GM21390 (cell line): Measurements from ENCODE around the gene ELMOD3.
"Not testable (repeated sequence)": the region's sequence is repeated elsewhere in the genome, so short reads cannot be mapped to it uniquely, and the experiment has no call there.

Experiments used
- ATAC-seq: cut with Tn5 transposase; IDR thresholded peaks from one replicate; pipeline ENCODE4 v1.9.1; 2021; ENCODE audit not compliant: unreplicated experiment

Gene ELMOD3

DNA sequence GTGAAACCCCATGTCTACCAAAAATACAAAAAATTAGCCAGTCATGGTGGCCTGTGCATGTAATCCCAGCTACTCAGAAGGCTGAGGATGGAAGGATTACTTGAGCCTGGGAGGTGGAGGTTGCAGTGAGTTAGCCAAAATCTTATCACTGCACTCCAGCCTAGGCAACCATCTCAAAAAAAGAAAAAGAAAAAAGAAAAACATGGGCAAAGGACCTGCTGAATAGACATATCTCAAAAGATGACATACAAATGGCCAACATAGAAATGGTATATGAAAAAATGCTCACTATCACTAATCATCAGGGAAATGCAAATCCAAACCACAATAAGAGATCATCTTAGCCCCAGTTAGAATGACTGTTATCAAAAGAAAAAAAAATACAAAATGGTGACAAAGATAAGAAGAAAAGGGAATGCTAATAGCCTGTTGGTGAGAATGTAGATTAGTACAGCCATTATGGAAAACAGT lies 25.4 kb upstream of the ELMOD3 start:
- no peak for ATAC-seq

DNA sequence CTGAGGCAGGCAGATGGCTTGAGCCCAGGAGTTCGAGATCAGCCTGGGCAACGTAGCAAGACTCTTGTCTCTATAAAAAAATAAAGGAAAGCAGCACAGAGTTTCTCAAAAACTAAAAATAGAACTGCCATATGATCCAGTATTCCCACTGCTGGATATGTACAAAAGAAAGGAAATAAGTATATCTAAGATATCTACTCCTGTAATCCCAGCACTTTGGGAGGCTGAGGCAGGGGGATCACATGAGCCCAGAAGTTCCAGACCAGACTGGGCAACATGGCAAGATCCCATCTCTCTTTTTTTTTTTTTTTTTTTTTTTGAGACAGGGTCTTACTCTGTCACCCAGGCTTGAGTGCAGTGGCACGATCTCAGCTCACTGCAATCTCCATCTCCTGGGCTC lies 24.9 kb upstream of the ELMOD3 start:
- not testable (repeated sequence) for ATAC-seq

DNA sequence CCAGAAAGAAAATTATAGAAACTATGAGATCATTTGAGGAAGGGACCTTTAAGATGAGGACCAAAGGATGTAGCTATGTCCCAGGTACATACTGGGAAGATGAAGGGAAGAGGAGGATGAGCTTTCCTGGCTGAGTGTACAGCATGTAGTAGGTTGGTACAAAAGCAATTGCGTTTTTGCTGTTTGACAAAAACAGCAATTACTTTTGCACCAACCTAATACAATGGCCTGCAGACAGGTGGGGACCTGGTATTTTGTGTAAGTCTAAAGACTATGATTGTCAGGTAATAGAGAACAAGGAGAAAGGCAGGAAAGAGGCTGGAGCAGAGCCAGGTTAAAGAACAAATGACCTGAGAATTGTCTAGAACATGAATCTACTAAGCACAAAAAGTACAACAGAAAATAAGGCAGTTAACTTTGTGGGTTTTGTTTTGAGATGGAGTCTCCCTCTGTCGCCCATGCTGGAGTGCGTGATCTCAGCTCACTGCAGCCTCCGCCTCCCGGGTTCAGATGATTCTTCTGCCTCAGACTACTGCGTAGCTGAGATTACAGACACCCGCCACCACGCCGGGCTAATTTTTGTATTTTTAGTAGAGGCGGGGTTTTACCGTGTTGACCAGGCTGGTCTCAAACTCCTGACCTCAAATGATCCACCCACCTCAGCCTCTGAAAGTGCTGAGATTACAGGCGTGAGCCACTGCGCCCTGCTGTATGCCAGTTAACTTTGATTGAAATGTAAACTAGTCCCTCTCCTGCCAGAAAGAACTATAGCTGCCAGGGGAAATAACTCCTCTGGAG lies 23.5 kb upstream of the ELMOD3 start:
- ATAC-seq = no peak

DNA sequence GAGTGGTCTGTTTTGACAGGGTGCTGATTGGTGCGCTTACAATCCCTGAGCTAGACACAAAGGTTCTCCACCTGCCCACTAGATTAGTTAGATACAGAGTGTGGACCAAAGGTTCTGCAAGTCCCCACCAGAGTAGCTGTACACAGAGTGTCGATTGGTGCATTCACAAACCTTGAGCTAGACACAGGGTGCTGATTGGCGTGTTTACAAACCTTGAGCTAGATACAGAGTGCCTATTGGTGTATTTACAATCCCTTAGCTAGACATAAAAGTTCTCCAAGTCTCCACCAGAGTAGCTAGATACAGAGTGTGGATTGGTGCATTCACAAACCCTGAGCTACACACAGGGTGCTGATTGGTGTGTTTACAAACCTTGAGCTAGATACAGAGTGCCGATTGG lies 20.7 kb upstream of the ELMOD3 start:
- not testable (repeated sequence) for ATAC-seq

DNA sequence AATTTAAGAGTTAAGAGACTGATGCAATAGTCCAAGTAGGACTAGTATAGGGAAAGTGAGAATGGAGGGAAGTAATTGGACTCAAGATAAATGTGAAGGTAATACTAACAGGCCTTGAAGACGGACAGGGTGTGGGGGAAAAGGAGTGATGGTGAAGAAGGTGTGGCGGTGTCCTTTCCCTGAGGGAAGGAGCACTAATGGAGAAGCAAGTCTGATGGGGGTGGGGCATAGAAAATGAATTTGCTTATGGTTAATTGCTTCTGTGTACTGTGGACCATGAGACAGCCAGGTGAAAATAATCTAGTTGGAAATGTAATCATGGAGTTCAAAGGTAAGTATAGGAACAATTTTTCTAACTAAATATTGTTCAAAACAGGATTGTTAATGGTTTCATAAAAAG lies 19.6 kb upstream of the ELMOD3 start:
- no peak for ATAC-seq

DNA sequence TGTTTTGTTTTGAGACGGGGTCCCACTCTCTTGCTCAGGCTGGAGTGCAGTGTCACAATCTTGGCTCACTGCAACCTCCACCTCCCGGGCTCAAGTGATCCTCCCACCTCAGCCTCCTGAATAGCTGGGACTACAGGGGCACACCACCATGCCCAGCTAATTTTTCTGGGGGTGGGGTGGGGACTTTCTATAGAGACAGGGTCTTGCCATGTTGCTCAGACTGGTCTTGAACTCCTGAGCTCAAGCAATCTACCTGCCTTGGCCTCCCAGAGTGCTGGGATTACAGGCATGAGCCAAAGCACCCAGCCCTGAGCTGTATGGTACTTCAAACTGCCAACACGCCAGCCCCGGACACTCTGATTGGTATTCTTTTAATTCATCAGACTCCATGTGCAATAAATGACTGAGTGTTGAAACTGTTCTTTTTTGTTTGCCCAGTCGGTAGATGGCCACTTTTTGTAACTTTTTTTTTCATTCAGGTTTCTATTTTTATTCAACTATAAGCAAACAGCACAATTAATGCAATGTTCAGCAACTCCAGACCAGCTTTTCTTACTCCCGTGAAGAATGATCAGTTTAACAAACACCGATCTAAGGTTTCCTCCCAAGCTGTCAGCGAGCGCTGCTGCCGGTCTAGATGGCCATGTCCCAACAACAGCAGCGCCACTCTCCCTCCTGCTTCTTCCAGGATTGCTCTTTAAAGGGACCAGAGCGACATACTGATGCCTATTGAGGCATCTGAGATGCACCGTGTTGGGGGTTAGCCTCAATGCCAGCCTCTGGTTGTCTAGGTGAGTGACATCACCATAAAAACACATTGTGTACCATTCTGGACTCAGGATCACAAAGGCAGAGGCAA lies 14.3 kb upstream of the ELMOD3 start:
- ATAC-seq = no peak

DNA sequence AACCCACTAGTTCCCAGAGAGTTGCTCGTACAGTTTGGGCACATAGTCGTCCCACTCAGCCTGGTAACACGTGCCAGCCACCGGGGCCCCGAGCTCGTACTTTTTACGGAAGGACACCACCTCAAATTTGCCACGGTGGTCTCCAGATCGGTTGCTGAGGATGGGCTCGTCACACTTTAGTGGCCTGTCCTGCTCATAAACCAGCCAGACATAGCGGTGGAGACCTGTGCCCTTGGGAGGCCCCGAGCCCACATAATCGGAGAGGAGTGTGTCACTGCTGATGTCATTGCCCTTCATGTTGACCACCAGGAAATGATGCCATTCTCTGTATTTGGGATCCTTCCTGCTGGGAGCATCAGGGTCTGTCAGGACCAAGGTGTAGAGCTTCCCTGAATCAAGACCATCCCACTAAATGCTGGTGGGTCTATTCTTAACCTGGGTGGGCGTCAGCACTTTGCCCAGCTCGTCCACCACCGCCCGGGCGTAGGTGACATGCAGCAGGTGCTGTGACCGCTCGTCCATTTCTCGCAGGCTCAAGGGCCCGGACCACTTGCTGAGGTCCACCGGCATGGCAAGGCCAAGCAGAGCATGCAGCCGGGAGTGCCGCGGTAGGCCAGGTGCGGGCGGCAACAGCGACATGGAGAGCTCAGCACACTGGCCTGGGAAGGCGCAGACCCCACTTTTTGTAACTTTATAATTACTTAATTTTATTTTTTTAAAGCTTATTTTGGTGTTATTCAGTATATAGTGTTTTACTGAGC lies 13.1 kb upstream of the ELMOD3 start:
- ATAC-seq = no peak

DNA sequence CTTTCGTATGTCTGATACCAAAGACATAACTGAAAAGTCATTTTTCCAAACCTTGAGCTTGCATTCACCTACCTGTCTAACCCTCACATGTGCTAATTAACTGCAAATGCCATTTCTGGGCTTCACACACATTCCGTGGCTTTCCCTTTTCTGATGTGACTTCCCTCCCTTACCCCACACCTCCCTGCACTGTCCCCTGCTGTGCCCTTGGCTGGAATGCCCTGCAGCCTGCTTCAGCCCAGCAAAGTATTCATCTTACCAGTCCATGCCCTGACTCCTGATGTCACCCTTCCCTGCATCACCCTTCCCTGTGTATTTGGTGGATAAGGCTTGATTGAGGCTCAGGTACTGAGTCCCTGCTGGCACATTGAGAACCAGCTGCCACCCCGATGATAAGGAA lies 12.4 kb upstream of the ELMOD3 start:
- no peak for ATAC-seq

DNA sequence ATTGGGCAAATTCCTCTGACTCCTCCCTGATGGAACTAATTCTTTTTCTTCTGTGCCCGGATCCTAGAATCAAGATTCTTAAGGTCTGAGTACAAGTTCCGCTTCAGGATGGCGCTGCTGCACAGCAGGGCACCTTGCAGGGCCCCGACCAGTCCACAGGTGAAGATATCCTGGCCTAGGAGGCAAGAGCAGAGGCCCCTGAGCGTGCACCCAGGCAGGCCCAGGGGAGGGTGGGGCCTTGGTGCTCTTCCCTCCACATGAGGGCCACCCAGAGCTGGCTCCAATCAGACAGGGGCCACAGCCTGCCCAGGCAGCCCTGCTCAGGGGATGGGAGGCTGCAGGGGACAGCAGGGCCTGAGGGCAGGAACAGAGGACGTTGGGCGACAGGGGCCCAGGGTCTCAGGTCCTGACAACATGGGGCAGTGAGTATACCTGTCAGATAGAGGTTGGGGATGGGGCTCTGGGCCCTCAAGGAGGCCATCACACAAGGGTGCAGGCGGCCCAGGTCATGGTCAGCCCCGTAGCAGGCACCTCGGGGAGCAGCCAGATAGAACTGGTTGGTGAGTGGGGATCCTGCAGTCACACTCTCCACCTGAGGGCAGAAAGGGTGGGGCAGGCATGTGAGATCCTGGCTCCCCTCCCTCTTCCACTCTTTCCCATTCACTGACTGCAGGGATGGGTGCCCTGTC lies 11.2 kb upstream of the ELMOD3 start:
- ATAC-seq = not testable (repeated sequence)

DNA sequence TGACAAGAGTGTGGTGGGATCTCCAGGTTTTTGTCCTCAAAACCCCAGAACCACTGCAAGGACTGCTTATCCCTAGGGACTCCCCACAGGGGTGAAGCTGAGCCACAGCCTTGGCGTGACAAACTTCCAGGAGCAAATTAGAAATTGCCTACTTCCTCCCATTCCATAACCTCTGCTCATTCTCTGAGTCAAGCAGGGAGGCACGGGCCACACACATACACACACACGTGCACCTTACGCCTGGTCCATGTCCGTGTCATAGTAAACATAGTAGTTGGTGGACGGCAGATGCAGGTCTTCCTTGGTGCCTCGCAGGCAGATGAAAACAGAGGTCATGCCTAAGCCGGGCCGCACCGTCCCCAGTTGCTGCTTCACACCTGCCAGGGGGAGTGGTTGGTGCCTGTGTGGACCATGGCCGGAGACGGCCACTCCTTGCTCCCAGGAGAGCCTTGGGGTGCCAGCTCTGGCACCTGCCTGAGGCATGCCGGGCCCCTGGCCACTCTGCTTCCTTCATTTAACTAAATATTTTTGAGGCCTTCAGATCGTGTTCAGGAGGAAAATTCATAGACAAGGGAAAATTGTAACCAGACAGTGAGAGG lies 10.1 kb upstream of the ELMOD3 start:
- ATAC-seq = no peak

DNA sequence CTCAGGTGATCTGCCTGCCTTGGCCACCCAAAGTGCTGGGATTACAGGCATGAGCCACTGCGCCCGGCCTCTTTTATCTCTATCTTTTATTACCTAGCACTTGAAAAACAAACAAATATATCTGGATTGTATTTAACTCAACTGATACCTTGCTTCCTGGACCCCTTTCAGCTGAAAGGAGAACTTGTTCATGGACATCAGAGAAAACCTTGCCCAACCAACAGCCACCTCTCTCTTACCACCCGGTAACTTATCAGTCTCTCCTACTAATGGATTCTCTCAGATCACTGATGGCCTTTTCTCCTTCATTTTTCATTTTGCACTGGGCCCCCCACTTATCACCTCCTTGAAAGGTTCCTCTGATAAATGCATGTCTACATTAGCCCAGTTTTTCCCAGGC lies 7.0 kb upstream of the ELMOD3 start:
- ATAC-seq = no peak

DNA sequence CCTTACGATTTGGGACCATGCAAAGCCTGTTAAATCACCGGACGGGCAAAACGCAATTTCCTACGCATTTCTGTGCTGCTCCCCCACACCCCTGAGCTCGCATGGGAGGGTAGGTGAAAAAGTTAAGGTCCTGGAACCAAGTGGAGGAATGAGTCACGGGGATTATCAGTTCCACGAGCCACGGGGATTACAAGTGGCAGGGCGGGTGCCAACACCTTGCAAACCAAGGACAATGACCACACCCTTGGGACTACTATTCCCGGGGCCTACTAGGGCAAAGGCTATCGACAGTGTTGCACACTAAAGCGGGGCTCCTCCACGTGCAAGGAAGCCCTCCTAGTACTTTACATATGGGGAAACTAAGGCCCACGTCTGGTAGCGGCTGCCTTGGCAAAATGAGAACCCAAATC lies 688 bp upstream of the ELMOD3 start:
- ATAC-seq = peak; percentile 7

DNA sequence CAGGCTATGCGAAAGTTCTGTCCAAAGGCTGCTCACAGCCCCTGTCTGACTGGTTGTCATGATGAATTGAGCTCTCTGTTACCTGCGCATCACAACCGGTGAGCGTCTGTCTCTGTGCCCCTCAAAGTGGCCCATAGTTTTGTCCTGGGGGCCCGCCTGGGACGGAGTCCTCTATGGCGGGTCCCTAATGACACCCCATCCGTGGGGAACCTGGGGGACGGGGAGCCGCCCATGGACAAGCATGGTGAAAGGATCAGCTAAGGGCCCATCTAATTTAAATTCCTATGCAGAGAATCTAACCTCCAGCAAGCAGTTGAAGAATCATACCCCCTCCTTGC lies 473 bp downstream of the ELMOD3 start:
- peak; percentile 5 for ATAC-seq

DNA sequence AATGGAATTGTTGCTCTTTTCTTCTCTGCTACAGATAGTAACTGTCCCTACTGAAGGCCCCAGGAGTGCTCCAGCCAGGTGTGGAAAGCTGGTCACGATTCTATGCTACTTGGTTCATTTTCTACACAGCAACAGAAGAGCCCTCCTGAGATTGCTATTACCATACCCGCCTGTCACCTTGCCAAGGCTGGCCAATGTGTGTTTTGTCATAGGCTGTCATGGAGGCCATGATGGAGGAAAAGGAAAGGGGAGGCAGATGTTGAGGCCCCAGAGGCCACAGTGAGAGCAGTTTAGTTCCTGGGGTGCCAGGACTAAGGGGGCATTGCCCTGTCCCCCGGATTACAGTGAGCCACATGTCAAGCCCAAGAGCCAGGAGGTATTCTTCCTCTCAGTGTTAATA lies 952 bp downstream of the ELMOD3 start:
- no peak for ATAC-seq

DNA sequence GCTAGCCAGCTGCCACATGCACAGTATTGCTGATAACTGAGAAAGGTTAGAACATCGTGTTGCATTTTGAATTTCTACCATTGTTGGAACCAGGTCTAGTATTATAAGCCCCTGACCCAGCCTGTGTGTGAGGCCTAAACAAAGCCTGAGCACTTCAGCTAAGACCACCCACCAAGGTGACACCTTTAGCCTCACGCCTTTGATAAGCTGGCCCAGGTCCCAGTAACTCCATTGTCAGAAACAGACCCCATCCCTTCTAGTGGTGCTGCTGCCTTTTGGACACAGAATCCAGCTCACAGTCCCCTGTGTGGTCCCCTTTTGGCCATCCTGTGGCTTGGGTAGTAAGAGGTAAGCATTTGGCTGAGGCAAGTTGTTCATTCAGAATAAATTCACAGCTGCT lies 1.6 kb downstream of the ELMOD3 start:
- ATAC-seq = no peak

DNA sequence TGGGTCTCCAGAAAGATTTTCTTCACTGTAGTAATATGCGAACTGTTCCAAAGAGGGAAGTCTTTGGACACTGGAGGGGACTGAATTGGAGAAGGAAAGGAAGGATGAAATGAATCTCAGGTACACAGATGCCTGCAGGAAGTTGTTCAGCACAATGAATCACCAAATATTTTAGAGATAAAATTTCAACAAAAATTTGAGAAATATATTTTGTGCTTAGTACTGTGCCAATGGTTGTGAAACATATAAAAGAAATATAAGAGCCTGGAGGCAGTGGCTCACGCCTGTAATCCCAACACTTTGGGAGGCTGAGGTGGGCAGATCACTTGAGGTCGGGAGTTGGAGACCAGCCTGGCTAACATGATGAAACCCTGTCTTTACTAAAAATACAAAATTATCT lies 3.2 kb downstream of the ELMOD3 start:
- no peak for ATAC-seq

DNA sequence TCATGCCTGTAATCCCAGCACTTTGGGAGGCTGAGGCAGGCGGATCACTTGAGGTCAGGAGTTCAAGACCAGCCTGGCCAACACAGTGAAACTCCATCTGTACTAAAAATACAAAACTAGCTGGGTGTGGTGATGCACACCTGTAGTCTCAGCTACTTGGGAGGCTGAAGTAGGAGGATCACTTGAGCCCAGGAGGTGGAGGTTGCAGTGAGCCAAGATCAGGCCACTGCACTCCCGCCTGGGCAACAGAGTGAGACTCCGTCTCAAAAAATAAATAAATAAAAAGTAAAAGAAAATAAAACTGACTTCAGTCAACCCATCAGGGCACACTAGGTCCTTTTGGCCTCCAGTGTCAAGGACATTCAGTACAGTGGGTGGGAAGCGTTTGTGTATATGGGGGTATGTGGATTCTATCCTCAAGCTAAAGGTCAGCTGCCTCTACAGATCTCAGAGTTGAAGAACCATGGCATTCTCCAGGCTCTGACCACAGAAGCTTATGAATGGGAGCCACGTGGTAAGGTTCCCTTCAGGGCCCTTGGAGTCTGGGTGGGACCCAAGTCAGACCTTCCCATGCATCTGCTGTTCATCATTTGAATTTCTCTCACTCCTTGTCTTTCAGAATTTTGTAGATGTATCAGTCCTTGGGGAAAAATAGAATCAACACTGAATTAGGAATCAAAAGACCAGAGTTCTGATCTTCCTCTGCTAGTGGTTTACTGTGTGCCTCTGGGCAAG lies 8.3 kb downstream of the ELMOD3 start:
- ATAC-seq = not testable (repeated sequence)

DNA sequence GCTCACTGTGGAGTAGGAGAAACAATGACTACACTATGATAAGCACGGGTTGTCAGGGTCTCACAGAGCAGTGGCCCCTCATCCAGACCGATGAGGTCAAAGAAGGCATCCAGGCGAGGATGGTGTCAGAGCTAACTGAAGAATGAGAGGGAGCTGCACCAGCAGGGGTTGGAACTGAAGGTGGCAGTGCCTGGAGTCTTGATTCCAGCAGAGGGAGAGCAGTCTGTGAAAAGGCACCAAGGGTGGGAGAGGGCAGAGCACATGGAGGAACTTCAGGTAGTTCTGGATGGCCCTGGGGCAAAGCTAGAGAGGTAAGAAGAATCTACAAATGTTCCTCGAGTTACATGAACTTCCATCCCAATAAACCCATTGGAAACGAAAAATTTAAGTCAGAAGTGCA lies 12.6 kb downstream of the ELMOD3 start:
- ATAC-seq = no peak

DNA sequence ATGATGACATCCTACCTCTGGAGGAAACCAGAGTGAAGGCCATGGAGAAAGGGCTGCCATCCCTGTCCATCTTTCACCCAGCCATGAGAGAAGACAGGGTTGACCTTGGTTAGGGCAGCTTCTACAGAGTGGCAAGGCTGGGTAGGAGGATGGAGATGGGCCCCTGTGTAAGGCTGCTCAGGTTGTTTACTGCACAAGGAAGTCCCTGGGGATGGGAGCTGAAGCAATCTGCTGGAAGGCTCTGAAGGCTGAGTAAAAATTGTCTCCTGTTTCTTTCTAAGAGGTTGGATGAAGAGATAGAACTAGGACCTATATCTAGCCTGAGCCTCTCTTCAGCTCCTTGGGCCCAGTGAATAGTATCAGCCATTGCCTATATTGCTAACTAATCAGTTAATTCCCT lies 14.4 kb downstream of the ELMOD3 start:
- ATAC-seq = no peak

DNA sequence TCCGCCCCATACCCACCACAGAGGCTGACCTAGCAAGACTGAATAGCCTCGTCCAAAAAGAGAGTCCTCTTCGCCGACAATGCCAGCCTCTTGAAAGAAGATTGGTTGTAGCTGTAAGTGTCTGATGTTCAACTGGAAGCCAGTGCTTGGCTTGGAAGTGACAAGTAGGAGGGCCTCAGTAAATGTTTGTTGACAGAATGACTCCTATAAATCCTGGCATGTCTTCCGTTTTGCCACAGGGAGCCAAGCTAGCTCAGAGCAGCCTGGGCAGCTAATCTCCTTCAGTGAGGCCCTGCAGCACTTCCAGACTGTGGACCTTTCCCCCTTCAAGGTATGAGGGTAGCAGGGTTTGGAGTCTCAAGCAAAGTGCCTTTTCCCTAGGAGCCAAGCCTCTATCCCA lies 14.9 kb downstream of the ELMOD3 start:
- no peak for ATAC-seq
